Mucosa of descending colon (tissue), 3 donors: ENCODE measurements around the gene ERBB3. TPM values are rescaled to one million over a fixed set of nuclear protein-coding genes. Genes with fewer than 3 reads are reported as not detected.
"Not testable (repeated sequence)": the region's sequence is repeated elsewhere in the genome, so short reads cannot be mapped to it uniquely, and the experiment has no call there.

Experiments
- ATAC-seq: fragments of 200-7000 bp; cut with Tn5 transposase; one replicate; pipeline ENCODE4 v1.9.1; 2020; ENCODE audit warnings: mild to moderate bottlenecking, moderate library complexity
- DNase-seq, 3 donors: peaks; one replicate each; pipeline ENCODE4 v3.0.0-alpha.2; 2020
- H3K36me3 ChIP-seq: fragments of 200-600 bp; one replicate; pipeline ENCODE4 v1.8.0; 2021; ENCODE audit warnings: low read depth, mild to moderate bottlenecking
- H3K4me1 ChIP-seq: fragments of 200-600 bp; one replicate; pipeline ENCODE4 v1.8.0; 2021; ENCODE audit warnings: low read depth, mild to moderate bottlenecking
- H3K4me3 ChIP-seq: fragments of 200-600 bp; one replicate; pipeline ENCODE4 v1.8.0; 2021; ENCODE audit warnings: mild to moderate bottlenecking
- H3K9me3 ChIP-seq: fragments of 200-600 bp; one replicate; pipeline ENCODE4 v1.8.0; 2021; ENCODE audit warnings: mild to moderate bottlenecking
- CTCF ChIP-seq: fragments of 200-600 bp; IDR thresholded peaks from one replicate; pipeline ENCODE4 v1.8.0; 2022; ENCODE audit warnings: antibody characterized with exemption, mild to moderate bottlenecking
- intact Hi-C, 2 donors: fragments of 100-400 bp; cut with DNase I in 1 of 2; cut with micrococcal nuclease in 1 of 2; formaldehyde crosslinking; loops; one replicate each; pipeline versions ENCODE4 v1.11.0 to v1.11.1; 2022; cut with DNase I, micrococcal nuclease
- total RNA-seq, 3 donors: library from RNA; stranded (reverse); fragmentation: NEBNext Ultra II Directional in 2 of 3; extraction: Animal tissue kit (Norgen Biotek cat#: 25700) in 2 of 3; gene quantifications; one replicate each; pipeline versions ENCODE4 v1.2.1 to v1.2.4, GENCODE V29; 2021 to 2023
- donor health status: DM: no; HTN: no; CAD: no; lungs with moderate emphysema.
- donor health status: DM: no; HTN: no; CAD: no.
- donor health status: DM: no; HTN: yes; CAD: no.

Gene ERBB3
- total RNA-seq, 3 donors from 2014 or later = 136 to 423 (median 212) TPM

GRCh38 chr12:56046027-56046780 is 33.8 kb upstream of the ERBB3 start:
- peaks cover 19% of the 10 kb centered on the region for H3K4me1 ChIP-seq
- no peak for ATAC-seq
- no peaks in the 10 kb centered on the region for H3K36me3 ChIP-seq
- no peak for TF ChIP-seq CTCF
- intact Hi-C loops = no loop called here
- no peak for DNase-seq
- no peak overlapping the region for H3K4me3 ChIP-seq
- H3K9me3 ChIP-seq = no peaks in the 10 kb centered on the region

- H3K36me3 ChIP-seq = no peaks in the 10 kb centered on the region
- no peak for DNase-seq
- intact Hi-C loops = no loop called here
- H3K4me1 ChIP-seq = no peaks in the 10 kb centered on the region
- H3K9me3 ChIP-seq = no peaks in the 10 kb centered on the region
- no peak overlapping the region for H3K4me3 ChIP-seq
- no peak for TF ChIP-seq CTCF
- ATAC-seq = no peak
These were observed 26.5 kb upstream of the ERBB3 start for GRCh38 chr12:56053407-56053893.

GRCh38 chr12:56059964-56060363 is 20.0 kb upstream of the ERBB3 start:
- ATAC-seq = not testable (repeated sequence)

GRCh38 chr12:56061982-56062381 is 18.0 kb upstream of the ERBB3 start:
- ATAC-seq (no peak), DNase-seq (no peak)
- Histone ChIP-seq H3K9me3 (no peaks in the 10 kb centered on the region), H3K4me3 (no peak overlapping the region), H3K4me1 (no peaks in the 10 kb centered on the region), H3K36me3 (no peaks in the 10 kb centered on the region)
- TF ChIP-seq CTCF = no peak
- intact Hi-C loops = no loop called here

More at GRCh38 chr12:56059964-56060363, 20.0 kb upstream of the ERBB3 start:
- H3K4me3 ChIP-seq, DNase-seq, H3K36me3 ChIP-seq, H3K4me1 ChIP-seq, H3K9me3 ChIP-seq, intact Hi-C loops: not testable (repeated sequence)

- intact Hi-C loops = no loop called here
- no peaks in the 10 kb centered on the region for H3K9me3 ChIP-seq
- H3K4me3 ChIP-seq = no peak overlapping the region
- no peak for ATAC-seq
- no peaks in the 10 kb centered on the region for H3K4me1 ChIP-seq
- no peaks in the 10 kb centered on the region for H3K36me3 ChIP-seq
- no peak for DNase-seq
- no peak for TF ChIP-seq CTCF
These were observed 17.0 kb upstream of the ERBB3 start for GRCh38 chr12:56062996-56063395.

GRCh38 chr12:56071648-56072047 is 8.3 kb upstream of the ERBB3 start:
- intact Hi-C loops = no loop called here
- H3K4me1 ChIP-seq = no peaks in the 10 kb centered on the region
- no peaks in the 10 kb centered on the region for H3K9me3 ChIP-seq
- ATAC-seq (no peak), DNase-seq (no peak)
- no peak overlapping the region for H3K4me3 ChIP-seq
- no peaks in the 10 kb centered on the region for H3K36me3 ChIP-seq
- no peak for TF ChIP-seq CTCF
